ENCODE measurements around the gene KLK4.

Gene KLK4

DNA sequence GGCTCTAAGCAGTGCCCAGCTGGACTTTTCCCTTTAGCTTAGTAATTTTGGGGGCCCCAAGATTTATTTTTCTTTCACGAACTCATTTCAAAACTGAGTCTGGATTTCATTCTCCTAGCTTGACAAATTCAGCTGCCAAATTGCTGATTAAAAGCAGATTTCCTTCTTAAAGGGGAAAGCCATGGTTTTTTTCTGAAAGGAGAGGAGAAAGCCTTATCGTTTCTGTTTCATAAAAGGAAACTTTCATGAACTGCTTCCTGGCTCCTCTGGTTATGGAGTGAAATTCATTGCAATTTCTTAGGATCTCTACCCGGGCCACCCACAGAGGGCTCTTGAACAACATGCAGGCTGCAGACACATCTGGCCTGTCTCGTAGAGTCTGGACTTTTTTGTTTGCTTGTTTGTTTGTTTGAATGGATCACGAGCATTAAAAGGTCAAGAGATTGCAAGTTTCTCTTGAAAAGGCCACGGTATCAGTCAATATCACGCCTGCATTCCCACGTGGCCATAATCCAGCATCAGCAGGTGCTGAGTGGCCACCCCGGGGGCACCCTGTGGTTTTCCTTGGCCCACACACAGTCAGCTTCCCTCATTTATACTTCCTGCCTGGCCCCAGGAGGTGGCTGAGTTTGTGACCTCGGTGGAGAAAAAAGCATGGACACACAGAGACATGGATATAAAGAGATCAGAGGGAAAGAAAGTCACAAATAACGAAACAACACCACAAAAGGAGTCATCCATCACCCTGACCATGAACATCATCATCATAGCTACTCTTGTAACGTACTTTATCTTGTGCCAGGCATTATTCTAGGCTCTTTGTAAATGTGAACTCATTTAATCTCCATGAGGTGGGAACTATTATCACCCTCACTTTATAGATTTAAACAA, 10.5 kb upstream of the KLK4 start:
- no peak for DNase-seq (ENCODE audit: low read depth)
- TF ChIP-seq, protein P1, sequence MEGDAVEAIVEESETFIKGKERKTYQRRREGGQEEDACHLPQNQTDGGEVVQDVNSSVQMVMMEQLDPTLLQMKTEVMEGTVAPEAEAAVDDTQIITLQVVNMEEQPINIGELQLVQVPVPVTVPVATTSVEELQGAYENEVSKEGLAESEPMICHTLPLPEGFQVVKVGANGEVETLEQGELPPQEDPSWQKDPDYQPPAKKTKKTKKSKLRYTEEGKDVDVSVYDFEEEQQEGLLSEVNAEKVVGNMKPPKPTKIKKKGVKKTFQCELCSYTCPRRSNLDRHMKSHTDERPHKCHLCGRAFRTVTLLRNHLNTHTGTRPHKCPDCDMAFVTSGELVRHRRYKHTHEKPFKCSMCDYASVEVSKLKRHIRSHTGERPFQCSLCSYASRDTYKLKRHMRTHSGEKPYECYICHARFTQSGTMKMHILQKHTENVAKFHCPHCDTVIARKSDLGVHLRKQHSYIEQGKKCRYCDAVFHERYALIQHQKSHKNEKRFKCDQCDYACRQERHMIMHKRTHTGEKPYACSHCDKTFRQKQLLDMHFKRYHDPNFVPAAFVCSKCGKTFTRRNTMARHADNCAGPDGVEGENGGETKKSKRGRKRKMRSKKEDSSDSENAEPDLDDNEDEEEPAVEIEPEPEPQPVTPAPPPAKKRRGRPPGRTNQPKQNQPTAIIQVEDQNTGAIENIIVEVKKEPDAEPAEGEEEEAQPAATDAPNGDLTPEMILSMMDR (IDR thresholded peaks at IDR 0.05; ENCODE audit: insufficient read depth, low read depth, low read length, missing control alignments): no peak

DNA sequence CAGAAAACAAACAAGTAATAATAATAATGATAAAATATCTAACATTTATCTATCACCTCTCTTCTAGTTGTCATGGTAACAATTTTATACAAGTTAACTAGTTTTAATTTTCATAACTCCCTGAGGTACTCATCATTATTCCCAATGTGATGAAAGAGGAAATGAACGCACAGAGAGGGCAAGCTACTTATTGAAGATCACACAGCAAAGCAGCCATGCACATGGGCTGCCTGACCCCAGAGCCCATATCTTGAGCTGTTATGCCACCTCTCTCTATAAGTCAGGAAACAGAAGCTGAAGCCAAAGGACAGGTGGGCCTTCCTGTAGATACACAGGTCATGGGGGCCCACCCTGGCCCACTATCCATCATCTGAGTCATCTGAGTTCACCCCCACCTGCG, 4.9 kb upstream of the KLK4 start:
- TF ChIP-seq, protein P1 (IDR thresholded peaks at IDR 0.05; ENCODE audit: insufficient read depth, low read depth, low read length, missing control alignments): no peak
- DNase-seq (ENCODE audit: low read depth): no peak

More for the DNA sequence above, 10.5 kb upstream of the KLK4 start:
- H3K4me3 ChIP-seq (ENCODE audit: low read length): no peak overlapping the region

DNA sequence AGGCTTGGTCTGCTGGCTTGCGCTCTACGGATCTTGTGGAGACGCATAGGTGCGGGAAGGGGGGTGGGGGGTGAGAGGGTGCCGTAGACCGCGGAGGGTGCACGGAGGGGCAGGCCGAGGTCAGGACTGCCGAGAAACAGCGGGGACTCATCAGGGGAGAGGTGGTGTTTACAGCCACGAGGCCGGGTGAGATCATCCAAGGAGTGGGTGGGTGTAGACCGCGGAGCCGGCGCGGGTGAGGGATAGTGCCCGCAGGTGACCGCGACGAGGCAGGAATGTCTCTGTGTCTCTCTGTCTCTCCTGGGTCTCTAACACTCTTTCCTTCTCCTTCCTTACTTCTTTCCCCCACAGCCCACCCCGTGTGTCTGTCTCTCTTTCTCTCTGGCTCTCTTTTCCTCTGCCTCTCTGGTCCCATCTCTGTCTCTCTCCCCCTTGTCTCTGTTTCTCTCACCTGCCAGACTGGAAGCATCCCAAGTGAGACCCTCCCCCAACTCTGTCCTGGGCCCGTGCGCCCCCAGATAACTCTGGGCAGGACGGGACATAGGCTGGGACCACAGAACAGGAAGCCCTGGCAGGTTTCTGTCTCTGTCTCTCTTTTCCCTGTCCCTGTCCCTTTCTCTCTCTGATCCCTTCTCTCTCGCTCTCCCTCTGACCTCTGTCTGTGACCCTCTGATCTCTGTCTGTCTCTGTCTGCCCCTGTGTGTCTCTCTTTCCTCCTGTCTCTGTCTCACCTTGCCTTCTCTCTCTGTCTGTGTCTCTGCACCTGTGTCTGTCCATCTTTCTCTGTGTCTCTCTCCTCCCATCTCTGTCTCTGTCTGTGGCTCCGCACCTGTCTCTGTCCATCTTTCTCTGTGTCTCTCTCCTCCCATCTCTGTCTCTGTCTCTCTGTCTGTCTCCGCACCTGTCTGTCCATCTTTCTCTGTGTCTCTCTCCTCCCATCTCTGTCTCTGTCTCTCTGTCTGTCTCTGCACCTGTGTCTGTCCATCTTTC, 1.8 kb upstream of the KLK4 start:
- TF ChIP-seq, protein P1 (IDR thresholded peaks at IDR 0.05; ENCODE audit: insufficient read depth, low read depth, low read length, missing control alignments): no peak
- H3K4me3 ChIP-seq (ENCODE audit: low read length): no peak overlapping the region
- no peak for DNase-seq (ENCODE audit: low read depth)

More for the DNA sequence above, 4.9 kb upstream of the KLK4 start:
- H3K4me3 ChIP-seq (ENCODE audit: low read length): no peak overlapping the region

DNA sequence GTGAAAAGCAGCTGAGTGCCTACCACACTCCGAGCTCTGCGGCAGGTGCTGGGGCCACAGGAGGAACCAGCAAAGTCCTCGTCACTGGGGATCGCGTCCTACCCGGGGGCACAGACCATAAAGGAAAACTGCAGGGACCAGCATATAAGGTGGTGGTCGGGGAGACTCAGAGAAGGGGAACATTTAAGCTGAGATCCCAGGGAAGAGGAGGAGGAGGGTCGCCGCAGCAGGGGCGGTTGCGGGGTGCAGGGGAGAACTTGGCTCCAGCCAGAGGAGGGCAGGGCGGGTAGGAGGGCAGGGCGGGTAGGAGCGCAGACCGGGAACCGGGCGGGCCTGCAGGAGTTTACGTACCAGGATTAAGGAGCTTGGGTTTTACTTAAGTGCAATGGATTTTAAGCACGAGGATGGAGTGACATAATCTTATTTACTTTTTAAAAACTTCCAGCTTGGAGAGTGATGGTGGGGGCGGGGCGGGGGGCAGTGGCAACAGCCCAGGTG, 956 bp upstream of the KLK4 start:
- DNase-seq (ENCODE audit: low read depth): no peak
- TF ChIP-seq, protein P1 (IDR thresholded peaks at IDR 0.05; ENCODE audit: insufficient read depth, low read depth, low read length, missing control alignments): no peak
- H3K4me3 ChIP-seq (ENCODE audit: low read length): no peak overlapping the region

DNA sequence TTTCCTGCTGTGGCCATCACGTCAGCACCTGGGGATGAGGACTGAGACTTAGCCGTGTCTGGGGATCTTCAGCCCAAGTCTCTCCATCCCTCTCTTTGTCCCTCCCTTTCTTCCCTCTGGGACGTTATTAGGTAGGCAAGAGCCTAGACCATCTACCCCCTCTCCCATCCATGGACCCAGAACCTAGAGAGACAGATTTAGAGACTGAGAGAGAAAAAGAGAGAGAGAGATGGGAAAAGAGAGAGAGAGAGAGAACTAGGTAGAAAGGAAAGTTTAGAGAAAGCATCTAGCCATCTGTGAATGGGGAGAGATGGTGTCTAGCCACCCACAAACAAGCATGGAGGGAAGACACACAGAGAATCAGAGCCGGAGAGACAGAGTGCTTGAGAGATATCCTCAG, 473 bp downstream of the KLK4 start:
- no peak overlapping the region for H3K4me3 ChIP-seq (ENCODE audit: low read length)
- no peak for DNase-seq (ENCODE audit: low read depth)
- TF ChIP-seq, protein P1 (IDR thresholded peaks at IDR 0.05; ENCODE audit: insufficient read depth, low read depth, low read length, missing control alignments): no peak

DNA sequence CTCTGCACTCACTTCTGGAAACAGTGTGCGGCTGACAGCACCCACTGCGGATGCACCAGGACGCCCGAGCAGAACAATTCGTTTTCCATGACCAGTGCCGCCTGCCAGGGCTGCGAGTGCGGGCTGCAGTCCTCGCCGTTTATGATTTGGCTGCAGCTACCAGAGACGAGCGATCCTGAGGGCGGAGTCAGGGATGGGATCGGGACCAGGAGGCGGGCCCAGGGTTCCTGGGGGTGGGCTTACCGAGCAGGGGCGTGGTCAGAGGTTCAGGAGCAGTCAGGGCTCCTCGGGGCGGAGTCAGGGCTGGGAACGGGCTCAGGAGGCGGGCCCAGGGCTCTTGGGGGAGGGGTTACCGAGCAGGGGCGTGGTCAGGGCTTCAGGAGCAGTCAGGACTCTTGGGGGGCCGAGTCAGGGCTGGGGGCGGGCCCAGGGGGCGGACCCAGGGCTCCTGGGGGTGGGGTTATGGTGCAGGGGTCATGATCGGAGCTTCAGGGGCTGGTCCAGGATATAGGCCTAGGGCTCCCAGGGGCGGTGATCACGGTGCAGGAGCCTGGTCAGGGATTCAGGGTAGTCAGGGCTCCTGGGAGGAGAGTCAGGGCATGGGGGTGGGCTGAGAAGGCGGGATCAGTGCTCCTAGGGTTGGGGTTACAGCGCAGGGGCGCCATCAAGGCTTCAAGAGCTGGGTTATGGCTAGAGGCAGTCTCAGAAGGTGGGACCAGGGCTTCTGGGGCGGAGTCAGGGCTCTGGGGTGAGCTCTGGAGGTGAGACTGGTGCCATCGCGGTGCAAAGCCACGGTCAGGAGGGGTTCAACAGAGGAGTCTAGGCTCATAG, 1.7 kb downstream of the KLK4 start:
- no peak overlapping the region for H3K4me3 ChIP-seq (ENCODE audit: low read length)
- peak; percentile 21 for DNase-seq (ENCODE audit: low read depth)
- TF ChIP-seq, protein P1 (IDR thresholded peaks at IDR 0.05; ENCODE audit: insufficient read depth, low read depth, low read length, missing control alignments): no peak

All from epithelial cell of esophagus (primary cell).